ENCODE data around the gene ENDOV.

Gene ENDOV

DNA sequence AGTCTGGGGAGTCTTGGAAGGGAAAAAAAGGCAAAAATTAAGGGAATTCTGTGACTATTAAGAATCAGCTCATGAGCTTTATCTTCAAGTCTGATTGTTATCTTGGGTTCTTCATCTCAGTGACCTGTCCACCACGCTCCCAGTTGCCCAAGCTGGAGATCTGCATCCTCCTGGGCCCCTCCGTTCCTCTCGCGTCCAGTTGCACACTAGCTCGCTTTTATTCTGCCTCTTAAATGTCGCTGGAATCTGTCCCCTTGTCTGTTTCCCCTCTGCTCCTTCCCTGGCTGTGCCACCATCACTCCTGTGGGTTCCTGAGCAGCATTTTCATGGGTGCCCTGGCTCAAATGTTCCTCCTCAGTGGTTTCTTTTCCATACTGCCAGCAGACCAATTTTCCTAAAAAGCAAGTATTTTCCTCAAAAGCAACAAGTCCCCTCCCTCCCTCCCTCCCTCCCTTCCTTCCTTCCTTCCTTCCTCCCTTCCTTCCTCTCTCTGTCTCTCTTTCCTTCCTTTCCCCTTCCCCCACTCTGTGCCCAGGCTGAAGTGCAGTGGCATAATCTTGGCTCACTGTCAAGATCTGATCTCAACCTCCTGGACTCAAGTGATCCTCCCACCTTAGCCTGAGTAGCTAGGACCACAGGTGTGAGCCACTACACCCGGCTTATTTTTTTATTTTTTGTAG, 1.4 kb downstream of the ENDOV start:
- DNase-seq (ENCODE audit: low spot score) = no peak

DNA sequence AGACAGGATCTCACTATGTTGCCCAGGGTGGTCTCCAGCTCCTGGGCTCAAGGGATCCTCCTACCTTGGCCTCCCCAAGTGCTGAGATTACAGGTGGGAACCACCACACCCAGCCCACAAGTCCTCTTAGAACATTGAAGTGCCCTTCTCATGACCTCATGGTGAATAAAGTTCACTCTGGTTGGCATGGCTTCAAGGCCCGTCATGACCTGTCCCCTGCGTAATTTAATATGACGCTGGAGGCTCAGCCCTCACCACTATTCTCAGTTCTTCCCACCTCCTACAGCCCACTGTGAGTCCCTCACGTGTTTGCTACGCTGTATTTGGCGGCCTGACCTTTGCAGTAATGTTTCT, 1.9 kb downstream of the ENDOV start:
- no peak for DNase-seq (ENCODE audit: low spot score)

DNA sequence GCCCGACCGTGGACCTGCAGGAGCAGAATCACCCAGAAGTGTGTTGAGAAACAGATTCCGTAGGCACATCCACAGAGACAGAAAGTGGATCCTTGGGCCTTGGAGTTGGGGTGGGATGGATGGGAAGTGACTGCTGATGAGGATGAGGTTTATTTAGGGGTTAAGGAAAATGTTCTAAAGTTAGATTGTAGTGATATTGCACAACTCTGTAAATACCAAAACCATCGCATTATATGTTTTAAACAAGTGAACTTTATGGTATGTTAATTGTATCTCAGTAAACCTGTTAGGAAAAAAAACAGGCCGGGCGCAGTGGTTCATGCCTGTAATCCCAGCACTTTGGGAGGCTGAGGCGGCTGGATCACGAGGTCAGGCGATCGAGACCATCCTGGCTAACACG, 3.6 kb downstream of the ENDOV start:
- DNase-seq (ENCODE audit: low spot score) = no peak

DNA sequence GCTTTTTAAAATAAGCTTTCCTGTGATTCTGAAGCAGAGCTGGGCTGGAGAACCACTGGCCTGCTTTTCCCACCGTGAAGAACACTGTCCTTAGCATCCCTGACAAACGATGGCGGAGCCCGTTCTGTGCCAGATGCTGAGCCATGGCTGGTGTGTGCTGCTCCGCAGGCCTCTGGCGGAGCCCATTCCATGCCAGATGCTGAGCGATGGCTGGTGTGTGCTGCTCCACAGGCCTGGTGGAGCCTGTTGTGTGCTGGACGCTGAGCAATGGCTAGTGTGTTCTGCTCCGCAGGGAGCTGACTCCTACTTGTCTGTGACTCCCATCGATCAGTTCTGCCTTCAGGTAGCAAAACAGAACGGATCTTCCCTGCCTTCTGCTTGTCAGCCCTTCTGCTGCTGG, 4.3 kb downstream of the ENDOV start:
- DNase-seq (ENCODE audit: low spot score) = no peak

DNA sequence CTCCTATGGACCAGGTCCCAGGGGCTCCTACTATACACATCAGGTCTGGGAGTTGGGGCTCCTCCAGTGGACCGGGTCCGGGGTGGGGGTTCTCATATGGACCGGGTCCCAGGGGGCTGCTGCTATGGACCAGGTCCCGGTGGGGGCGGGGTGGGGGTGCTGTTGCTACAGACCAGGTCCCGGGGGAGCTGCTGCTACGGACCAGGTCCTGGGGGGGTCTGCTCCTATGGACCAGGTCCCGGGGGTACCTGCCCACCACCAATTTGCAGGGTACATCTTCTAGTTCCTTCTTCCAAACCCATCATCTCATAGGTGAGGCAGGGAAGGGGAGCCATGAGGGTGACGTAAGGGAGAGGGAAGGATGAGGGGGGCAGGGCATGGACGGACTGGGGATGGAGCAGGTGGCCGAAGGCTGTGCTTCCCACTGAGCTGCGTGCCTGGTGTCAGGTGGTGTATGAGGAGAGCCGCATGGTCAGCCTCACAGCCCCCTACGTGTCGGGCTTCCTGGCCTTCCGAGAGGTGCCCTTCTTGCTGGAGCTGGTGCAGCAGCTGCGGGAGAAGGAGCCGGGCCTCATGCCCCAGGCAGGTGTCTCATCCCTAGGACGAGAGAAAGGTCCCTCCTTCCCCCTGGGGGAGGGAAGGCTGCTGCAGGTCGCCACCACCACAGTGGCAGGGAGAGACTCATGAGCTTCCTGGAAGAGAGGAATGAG, 6.6 kb downstream of the ENDOV start:
- DNase-seq (ENCODE audit: low spot score) = no peak

DNA sequence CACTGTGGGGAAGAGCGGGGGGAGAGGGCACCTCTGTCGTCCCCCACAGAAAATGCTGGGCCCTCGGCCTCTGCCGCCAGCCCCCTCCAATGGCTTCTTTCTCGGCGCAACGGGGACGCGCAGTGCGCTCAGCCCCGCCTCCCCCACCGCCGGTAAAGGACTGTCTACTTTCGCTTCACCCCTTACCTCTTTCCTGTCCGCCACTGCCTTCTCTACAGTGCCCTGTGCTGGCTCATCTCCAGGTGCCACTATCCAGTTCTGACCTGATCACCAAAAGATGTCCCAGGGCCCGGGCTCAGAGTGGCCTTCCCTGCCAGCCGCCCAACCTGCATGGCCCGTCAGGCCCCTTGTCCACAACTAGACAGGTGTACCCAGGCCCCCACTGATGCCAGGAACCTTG, 7.3 kb downstream of the ENDOV start:
- no peak for DNase-seq (ENCODE audit: low spot score)

DNA sequence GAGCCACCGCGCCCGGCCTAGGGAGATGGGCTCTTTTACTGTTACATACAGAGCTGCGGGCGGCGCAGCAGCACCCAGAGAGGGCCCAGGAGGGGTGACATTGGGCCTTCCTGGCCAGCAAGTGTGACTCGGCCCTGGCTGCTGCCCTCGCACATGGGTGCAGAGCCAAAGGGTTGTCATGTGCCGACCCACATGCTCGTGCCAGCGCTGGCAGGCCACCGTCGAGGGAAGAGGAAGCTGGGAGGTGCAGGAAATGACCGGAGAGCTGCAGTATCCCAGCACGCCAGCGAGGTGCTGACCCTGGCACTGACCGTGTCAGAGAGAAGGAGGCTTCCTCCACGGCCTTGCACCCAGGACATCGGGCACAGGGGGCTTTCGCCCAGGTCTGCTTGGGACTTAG, 8.0 kb downstream of the ENDOV start:
- DNase-seq (ENCODE audit: low spot score) = no peak

DNA sequence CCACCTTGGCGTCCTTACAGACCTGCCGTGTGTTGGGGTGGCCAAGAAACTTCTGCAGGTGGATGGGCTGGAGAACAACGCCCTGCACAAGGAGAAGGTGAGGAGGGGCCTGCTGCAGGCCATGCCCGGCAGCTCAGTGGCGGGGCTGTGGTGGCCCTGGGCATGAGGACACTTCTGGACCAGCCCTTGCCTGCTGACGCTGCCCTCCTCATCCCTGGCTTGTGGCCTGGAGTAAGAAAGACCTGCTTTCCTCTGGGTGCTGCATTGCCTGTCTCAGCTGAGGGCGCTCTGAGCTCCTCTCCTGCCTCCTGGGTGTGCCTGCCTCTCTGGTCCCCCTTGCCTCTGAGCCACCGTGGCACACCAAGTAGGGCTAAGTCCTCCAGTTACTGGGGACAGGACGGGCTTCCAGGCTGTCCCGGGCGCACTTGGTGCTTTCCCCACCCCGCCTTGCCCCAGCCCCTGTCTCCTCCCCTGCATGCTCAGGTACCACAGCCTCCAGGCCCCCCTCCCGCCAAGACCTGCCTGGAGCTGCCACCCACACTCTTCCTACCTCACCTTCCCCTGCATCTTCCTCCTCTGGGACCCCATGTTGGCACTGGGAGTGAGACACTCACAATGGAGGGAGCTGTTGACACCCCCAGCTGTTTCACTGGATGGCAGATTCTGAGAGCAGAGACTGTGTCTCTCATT, 8.7 kb downstream of the ENDOV start:
- DNase-seq (ENCODE audit: low spot score) = no peak

DNA sequence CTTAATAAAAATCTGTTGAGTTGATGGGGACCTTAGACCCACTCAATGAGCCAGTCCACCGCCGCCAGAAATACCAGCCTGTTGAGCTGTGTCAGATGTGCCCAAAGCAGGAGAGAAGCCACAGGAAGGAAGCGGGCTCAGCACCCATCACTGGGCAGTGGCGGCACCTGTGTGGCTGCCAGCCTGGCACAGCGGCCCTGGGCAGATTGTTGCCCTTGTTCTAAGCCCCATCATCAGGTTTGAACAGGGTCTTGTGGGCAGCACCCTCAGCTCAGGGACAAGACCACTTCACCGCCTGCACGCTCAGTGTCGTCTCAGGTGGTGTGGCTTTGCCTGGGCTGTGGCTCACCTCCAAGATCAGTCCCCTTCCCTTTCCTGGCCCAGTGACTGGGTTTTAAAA, 9.3 kb downstream of the ENDOV start:
- no peak for DNase-seq (ENCODE audit: low spot score)

DNA sequence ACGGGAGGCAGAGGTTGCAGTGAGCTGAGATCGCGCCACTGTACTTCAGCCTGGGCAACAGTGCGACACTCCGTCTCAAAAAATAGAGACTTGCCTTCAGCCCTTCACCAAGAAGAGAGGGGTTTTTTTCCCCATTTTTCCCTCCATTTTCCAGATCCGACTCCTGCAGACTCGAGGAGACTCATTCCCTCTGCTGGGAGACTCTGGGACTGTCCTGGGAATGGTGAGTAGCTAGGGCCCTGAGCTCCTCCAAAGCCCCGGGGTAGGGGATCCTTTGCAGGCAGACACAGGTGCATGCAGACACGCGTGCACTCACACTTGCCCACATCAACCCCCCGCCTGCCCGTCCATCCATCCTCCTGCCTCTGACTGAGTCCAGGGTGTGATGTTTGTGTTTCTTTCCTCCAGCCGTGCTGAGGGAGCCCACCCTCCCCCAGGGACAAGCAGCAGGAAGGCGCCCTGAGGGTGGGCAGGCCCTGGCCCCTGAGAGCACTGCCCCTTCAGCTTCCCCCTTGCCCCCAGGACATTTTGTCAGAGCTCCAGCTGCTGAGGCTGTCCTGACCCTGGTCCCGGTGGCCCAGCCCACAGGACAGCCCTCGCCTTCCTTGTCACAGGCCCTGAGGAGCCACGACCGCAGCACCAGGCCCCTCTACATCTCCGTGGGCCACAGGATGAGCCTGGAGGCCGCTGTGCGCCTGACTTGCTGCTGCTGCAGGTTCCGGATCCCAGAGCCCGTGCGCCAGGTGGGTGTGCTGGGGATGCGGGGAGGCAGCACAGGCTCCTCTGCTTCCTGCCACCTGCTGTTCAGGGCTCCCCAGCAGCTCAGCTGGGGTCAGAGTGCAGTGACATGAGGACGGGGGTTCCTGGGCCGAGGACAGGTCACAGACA, 10.2 kb downstream of the ENDOV start:
- no peak for DNase-seq (ENCODE audit: low spot score)

DNA sequence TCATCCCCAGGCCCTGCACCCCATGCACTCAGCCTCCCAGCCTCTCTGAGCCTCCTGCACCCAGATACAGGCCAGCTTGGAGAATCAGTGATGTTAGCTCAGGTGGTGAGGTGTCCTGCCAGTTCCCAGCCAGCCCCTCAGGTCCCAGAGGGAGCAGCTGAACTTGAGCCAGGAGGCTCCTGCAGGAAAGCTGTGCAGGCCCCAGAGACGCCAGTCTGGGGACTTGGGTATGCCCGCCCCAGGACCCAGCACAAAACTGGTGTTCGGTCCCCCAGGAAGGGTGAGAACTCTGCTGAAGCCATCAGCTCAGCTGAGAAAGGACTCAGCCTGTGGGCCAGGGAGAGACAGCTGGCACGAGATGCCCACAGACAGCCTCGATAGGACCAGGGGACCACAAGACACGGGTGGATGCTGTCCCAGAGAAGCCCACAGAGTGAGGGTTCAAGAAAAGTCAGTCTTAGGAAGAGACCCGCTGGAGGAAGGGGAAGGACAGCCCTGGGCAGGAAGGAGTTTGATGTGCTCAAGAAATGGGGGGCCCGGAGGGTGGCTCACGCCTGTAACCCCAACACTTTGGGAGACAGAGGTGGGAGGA, 11.0 kb downstream of the ENDOV start:
- DNase-seq (ENCODE audit: low spot score) = no peak

DNA sequence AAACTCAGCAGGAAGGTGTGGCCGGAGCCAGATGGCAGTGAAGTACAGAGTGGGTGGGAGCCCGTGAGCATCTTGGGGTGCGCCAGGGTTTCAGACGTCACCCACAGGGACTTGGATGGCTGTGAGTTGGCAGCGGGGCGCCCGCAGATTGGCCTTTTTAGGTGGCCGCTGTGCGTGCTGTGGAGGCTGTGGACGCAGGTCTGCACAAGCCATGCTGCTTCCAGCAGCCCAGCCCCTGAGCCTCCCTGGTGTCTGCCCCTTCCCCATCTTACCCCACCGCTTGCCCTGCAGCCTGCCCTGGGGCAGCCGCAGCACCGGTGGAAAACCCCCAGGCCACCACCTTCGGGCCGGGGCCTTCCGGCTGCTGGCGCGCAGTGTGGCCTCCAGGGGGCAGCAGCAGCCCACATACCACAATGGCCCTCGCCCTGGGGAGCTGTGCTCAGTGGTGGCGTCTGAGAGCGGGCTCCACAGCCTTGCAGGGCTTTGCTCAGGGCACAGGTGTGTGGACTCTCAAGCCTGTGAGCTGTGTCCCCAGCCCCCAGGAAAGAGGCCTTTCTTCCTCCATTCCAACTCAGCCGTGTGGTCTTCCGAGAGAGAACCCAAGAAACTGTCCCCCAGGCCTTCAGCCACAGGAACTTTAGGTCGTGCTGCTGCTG, 11.8 kb downstream of the ENDOV start:
- peak; percentile 87 for DNase-seq (ENCODE audit: low spot score)

DNA sequence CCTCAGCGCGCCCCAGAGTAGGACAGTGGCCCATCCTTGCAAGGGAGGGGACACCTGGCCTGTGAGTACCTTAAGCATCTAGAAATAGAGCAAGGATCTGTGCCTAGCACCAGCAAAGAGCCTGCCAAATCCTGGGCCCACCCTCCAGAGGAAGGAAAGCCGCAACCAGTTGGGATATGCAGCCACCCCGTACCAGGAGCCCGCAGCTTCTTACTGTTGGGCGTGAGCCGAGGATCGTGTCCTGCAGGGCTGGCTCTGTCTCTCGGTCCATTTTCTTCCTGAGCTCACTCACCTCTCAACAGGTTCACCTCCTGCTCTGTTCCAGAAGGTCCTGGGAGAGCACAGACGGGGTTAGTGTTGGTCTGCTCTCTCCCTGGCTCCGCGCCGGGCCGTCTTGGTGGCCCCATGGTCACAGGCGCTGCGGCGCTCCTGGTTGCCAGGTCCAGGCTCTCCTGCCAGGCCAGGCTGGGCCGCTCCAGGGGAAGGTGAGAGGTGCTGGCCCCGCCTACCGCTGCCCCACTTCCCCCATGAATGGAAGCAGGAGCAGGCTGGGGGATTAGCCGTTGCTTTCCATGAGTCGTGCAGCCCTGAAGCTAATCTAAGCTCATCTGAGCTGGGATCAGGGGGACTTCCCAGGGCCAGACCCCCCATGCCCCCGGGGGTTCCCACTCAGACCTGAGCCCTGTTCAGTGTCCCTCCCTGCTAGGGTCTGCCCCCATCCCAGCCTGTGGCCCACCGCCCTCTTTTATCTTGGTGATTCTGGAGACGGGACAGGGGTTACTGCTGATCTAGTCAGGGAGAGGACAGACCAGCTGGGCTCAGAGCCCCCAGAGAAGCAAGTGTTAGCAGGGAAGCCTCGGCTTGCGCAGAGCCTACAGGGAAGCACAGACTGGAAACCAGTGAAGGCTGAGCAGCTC, 12.7 kb downstream of the ENDOV start:
- DNase-seq (ENCODE audit: low spot score) = no peak

DNA sequence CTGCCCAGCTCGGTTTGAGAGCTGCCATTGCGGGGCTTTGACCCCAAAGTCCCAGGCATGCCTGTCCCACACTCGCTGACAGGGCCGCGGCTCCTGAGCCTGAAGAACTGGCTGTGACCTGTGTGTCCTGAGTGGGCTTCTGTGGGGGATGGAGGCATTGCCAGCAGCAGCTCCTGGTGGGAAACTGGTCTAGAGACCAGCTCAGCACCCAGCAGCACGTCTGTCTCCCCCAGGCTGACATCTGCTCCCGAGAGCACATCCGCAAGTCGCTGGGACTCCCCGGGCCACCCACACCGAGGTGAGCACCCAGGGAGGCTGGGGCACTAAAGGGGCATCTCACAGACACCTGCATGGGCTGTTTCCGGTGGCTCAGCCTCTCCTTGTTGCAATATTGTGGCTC, 13.4 kb downstream of the ENDOV start:
- no peak for DNase-seq (ENCODE audit: low spot score)

DNA sequence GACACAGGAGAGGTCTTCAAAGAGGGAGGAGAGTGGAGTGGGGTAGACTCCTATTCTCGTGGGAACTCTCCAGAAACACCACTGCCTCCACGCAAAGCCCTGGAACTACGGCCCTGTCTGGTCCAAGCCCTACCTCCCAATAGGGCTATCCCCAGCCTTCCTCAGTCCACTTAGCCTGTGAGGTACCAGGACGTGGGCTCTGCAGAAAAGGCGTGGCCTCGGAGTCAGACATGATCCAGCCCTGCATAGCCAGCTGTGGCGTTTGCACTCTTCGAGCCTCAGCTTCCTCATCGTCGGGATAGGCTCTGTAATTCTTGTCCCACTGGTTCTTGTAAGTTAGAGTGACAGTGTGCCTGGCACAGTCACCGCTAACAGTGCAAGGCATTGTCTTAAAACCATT, 13.8 kb downstream of the ENDOV start:
- no peak for DNase-seq (ENCODE audit: low spot score)

DNA sequence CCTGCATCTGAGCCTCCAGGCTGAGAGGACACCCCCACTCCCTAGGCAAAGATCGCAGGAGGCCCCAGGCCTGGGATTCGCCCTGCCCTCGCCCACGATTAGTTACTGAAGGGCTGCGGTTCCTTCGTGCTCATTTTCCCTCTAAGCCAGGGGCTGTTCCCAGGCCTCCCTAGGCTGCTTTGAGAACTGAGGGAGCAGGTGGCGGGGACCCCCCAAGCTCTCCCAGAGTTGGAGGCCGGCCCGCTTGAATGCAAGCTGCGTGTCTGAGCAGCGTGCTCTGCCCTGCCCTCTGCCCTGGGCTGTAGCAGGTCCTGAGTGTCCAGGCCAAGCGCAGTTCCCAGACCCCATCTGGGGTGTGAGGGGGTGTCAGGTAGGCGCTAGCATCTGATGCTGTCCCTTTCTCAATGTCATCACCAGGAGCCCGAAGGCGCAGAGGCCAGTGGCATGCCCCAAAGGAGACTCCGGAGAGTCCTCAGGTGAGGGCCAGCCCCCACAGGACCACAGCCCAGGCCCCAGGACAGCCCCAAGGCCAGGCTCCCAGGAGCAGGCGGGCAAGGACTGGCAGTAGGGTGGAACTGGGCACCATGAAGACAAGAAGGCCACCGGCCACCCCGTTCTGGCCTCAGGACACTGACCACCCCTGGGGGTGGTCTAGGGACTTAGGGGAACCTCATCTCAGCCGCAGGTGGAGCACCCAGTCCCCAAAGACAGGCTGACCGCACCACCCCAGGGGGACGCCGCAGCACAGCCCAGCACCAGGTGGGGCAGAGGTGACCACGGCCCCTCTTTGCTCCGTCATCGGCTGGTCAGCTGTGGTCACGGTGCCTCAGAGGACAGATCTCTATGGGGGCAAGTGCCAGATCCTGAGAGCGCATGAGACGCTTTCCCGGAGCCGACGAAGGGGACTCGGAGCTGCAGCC, 14.6 kb downstream of the ENDOV start:
- no peak for DNase-seq (ENCODE audit: low spot score)

DNA sequence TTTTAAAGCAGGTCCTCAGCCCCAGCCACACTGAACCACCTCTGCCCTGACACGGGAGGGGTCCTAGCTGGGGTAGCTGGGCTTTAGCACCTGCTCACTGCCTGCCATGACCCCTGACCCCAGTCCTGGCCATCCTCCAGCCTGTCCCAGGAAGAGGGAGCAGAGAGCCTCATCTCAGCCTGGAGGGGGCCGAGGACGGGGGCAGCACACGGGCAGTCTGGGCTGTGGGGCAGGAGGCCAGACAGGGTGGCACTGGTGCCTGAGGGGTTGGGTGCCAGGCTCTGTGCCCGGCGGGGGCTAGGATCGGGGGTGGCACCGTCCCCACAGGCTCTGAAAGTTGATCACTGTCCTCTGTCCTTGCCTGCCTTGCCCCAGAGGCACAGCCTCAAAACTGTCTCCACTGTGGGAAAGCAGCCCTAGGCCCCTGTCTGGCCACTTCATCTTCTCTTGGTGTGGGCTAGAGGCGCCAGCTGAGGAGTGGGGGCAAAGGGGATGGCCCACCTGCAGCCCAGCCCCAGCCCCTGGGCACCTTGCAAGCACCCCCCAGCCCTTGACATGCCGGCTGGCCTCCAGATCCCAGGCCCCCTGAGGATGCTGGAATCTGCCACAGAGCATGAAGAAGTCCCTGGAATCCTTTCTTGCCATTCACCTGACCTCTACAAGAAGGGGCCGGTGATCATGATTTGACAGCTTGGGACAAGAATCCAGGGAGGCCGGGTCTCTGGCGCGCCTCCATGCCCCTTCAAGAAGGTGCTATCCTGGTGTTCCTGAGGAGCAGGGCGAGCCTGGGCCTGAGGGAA, 15.7 kb downstream of the ENDOV start:
- no peak for DNase-seq (ENCODE audit: low spot score)

All from CD4-positive, alpha-beta T cell treated with Interleukin-15 for 4 hours (primary cell).